ENCODE measurements around the gene ZMYND10. TPM values are rescaled to one million over a fixed set of nuclear protein-coding genes. Genes with fewer than 3 reads are reported as not detected.

Gene ZMYND10
- total and polyA plus RNA-seq, 10 donors = 0.56 to 2.2 (median 1.2) TPM; not detected in 1

- no peaks in the 10 kb centered on the region for H3K9me3 ChIP-seq
- H3K27ac ChIP-seq = peak overlapping the region; percentile 92 to 99 (median 98)
- no peaks in the 10 kb centered on the region for H3K27me3 ChIP-seq (replicated peaks in 1 of 7)
- DNase-seq = peak; percentile 79
- peak overlapping the region; percentile 55 to 86 (median 70) for H3K4me3 ChIP-seq
- intact Hi-C loops (cut with DNase I; ENCODE audit: low total_unique reads) = no loop called here
- TF ChIP-seq POLR2AphosphoS5 (IDR thresholded peaks at IDR 0.05) (no peak), POLR2A (IDR thresholded peaks at IDR 0.05) (no peak), CTCF (IDR thresholded peaks at IDR 0.05 in 8 of 11, conservative IDR thresholded peaks at IDR 0.05 in 3 of 11) (no peak)
- H3K36me3 ChIP-seq = peaks cover 0 to 11% (median 0%) of the 10 kb centered on the region in 6 donors
- WGBS, 5 donors = 39 to 61% (median 56%) methylated on average over 12 to 14 of the region's 14 CpGs
- peaks cover 48 to 89% (median 72%) of the 10 kb centered on the region in 6 donors for H3K4me1 ChIP-seq
Observed at GRCh38 chr3:50339485-50340146, 5.9 kb downstream of the ZMYND10 start.

GRCh38 chr3:50338965-50339364 is 6.6 kb downstream of the ZMYND10 start:
- DNase-seq = no peak
- Histone ChIP-seq H3K36me3 (peaks cover 0 to 18% (median 0%) of the 10 kb centered on the region in 6 donors), H3K4me3 (peak overlapping the region in 7 of 8 donors; percentile 55 to 86 (median 74)), H3K27me3 (replicated peaks in 1 of 7) (no peaks in the 10 kb centered on the region), H3K4me1 (peaks cover 55 to 95% (median 79%) of the 10 kb centered on the region in 6 donors), H3K9me3 (no peaks in the 10 kb centered on the region), H3K27ac (peak overlapping the region; percentile 92 to 99 (median 98))
- peak in 3 of 11 experiments; percentile 11 to 29 (median 16) for TF ChIP-seq CTCF (IDR thresholded peaks at IDR 0.05 in 8 of 11, conservative IDR thresholded peaks at IDR 0.05 in 3 of 11)
- TF ChIP-seq POLR2AphosphoS5 (IDR thresholded peaks at IDR 0.05) = no peak
- intact Hi-C loops (cut with DNase I; ENCODE audit: low total_unique reads) = no loop called here
- 31 to 48% (median 32%) methylated on average over 5 of the region's 5 CpGs for WGBS, 5 donors

- DNase-seq = peak; percentile 99
- TF ChIP-seq POLR2A (IDR thresholded peaks at IDR 0.05) = peak; percentile 30 to 83 (median 76)
- TF ChIP-seq CTCF (IDR thresholded peaks at IDR 0.05 in 8 of 11, conservative IDR thresholded peaks at IDR 0.05 in 3 of 11) = peak in 1 of 11 experiments; percentile 7
- TF ChIP-seq POLR2AphosphoS5 (IDR thresholded peaks at IDR 0.05) = peak; percentile 97 to 99 (median 99)
- intact Hi-C loops (cut with DNase I; ENCODE audit: low total_unique reads) = no loop called here
- H3K4me1 ChIP-seq = peaks cover 65 to 97% (median 91%) of the 10 kb centered on the region in 6 donors
- H3K36me3 ChIP-seq = peaks cover 0 to 33% (median 5%) of the 10 kb centered on the region in 6 donors
- H3K4me3 ChIP-seq = peak overlapping the region; percentile 54 to 86 (median 70)
- peak overlapping the region; percentile 92 to 99 (median 98) for H3K27ac ChIP-seq
- H3K27me3 ChIP-seq (replicated peaks in 1 of 7) = no peaks in the 10 kb centered on the region
- no peaks in the 10 kb centered on the region for H3K9me3 ChIP-seq
- WGBS, 5 donors = 0% methylated on average over 42 to 79 of the region's 79 CpGs
Observed at GRCh38 chr3:50337175-50337861, 8.2 kb downstream of the ZMYND10 start.
